Esophagus muscularis mucosa (tissue), 3 donors: ENCODE measurements around the gene TEKTIP1.
A peak's percentile ranks its signal among the peaks of the same experiment; 100 is the strongest.

Source experiments
- POLR2A ChIP-seq: fragments of 450-650 bp; IDR thresholded peaks from one replicate; pipeline ENCODE4 v1.6.1; 2017; ENCODE audit warnings: antibody characterized with exemption, moderate library complexity, mild to moderate bottlenecking, low read depth
- POLR2AphosphoS5 ChIP-seq, 2 donors: sonication (generic); formaldehyde crosslinking; IDR thresholded peaks; one replicate each; pipeline ENCODE4 v1.6.1; 2017; ENCODE audit warnings: antibody characterized with exemption in 2 of 2
- TF ChIP-seq, protein P1 (sequence below), 3 experiments: fragments of 200-600 bp in 2 of 3; fragments of 450-650 bp in 1 of 3; sonication (generic) in 2 of 3; IDR thresholded peaks; one replicate each; pipeline ENCODE4 v1.5.1; 2017 to 2019; ENCODE audit warnings: antibody characterized with exemption in 3 of 3, mild to moderate bottlenecking in 2 of 3, moderate library complexity in 1 of 3

DNA sequence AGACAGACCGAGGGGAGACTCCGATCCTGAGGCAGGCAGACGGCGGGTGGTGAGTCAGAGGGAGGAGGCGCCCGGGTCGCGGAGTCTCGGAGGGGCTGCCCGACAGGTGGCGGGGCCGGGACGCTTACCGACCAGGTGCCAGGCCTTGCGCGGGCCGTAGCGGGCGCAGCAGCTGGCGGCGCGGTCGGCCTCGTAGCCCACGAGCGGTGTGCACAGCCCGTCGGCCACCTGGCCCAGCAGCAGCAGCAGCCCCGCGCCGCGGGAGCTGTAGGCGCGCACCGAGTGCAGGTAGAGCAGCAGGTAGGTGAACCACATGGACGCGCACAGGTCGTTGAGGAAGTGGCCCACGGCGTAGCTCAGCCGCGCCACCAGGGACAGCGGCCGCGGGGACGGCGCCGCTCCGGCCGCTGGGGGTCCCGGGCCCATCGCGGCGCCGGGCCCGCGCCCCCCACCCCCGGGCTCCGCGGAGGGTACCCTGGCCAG, 18.0 kb downstream of the TEKTIP1 start:
- TF ChIP-seq POLR2A (no peak), POLR2AphosphoS5 (IDR thresholded peaks at IDR 0.05) (no peak)
- TF ChIP-seq, protein P1, sequence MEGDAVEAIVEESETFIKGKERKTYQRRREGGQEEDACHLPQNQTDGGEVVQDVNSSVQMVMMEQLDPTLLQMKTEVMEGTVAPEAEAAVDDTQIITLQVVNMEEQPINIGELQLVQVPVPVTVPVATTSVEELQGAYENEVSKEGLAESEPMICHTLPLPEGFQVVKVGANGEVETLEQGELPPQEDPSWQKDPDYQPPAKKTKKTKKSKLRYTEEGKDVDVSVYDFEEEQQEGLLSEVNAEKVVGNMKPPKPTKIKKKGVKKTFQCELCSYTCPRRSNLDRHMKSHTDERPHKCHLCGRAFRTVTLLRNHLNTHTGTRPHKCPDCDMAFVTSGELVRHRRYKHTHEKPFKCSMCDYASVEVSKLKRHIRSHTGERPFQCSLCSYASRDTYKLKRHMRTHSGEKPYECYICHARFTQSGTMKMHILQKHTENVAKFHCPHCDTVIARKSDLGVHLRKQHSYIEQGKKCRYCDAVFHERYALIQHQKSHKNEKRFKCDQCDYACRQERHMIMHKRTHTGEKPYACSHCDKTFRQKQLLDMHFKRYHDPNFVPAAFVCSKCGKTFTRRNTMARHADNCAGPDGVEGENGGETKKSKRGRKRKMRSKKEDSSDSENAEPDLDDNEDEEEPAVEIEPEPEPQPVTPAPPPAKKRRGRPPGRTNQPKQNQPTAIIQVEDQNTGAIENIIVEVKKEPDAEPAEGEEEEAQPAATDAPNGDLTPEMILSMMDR (IDR thresholded peaks at IDR 0.05) = peak in 1 of 3 experiments; percentile 13
